Adrenal gland (tissue), 12 donors: ENCODE measurements around the gene MAP4K3. TPM values are rescaled to one million over a fixed set of nuclear protein-coding genes. Genes with fewer than 3 reads are reported as not detected.

Source experiments
- DNase-seq, 7 donors: peaks; one replicate each; pipeline ENCODE4 v3.0.0-alpha.2; 2019 to 2020
- H3K27ac ChIP-seq, 5 donors: fragments of 200-600 bp; sonication (generic) in 4 of 5; 1 replicate in 3 of 5; 2 replicates in 2 of 5; pipeline versions ENCODE4 v1.5.1 to v1.8.0; 2016 to 2020; ENCODE audit warnings: mild to moderate bottlenecking in 1 of 5
- H3K27me3 ChIP-seq: fragments of 200-600 bp; 2 replicates; pipeline ENCODE4 v1.8.0; 2021
- H3K36me3 ChIP-seq, 2 donors: fragments of 200-600 bp; replicated peaks in 1 of 2; 1 replicate in 1 of 2; 2 replicates in 1 of 2; pipeline versions ENCODE4 v1.5.1 to v1.8.0; 2018 to 2022
- H3K4me1 ChIP-seq, 2 donors: fragments of 200-600 bp; replicated peaks in 1 of 2; 1 replicate in 1 of 2; 2 replicates in 1 of 2; pipeline versions ENCODE4 v1.5.1 to v1.8.0; 2018 to 2021
- H3K4me3 ChIP-seq, 4 donors: fragments of 200-600 bp; sonication (generic) in 3 of 4; one replicate each; pipeline ENCODE4 v1.5.1; 2016 to 2018
- H3K9me3 ChIP-seq, 3 donors: fragments of 200-600 bp; sonication (generic) in 1 of 3; replicated peaks in 1 of 3; 1 replicate in 2 of 3; 2 replicates in 1 of 3; pipeline versions ENCODE4 v1.5.1 to v1.8.0; 2016 to 2021
- POLR2A ChIP-seq, 2 donors: fragments of 450-650 bp; IDR thresholded peaks; one replicate each; pipeline ENCODE4 v1.6.1; 2017; ENCODE audit warnings: antibody characterized with exemption in 2 of 2, mild to moderate bottlenecking in 2 of 2, moderate library complexity in 1 of 2
- WGBS, 4 donors: extraction: QIAGEN DNeasy Blood & Tissue Kit in 2 of 4; methylation state at CpG; one replicate each; pipeline versions ENCODE4 v1.1.5 to v1.1.7; 2013 to 2017; 5-methylcytosine and 5-hydroxymethylcytosine counted together
- intact Hi-C, 2 donors: fragments of 100-400 bp; cut with DNase I; formaldehyde crosslinking; loops; one replicate each; pipeline versions ENCODE4 v1.14.1 to v1.15.0; 2022 to 2023
- polyA plus RNA-seq, 3 donors: library from polyadenylated mRNA; stranded (reverse); fragments of 200-250 nt in 2 of 3; fragments of 350-450 nt in 1 of 3; fragmentation: Illumina TruSeq in 1 of 3; extraction: RNeasy Lipid Tissue Mini Kit (QIAGEN cat#74804) in 1 of 3; gene quantifications; one replicate each; pipeline ENCODE4 v1.2.3, GENCODE V29; 2013 to 2014
- total RNA-seq, 9 donors: library from RNA; depleted of rRNA in 4 of 9; stranded (reverse); fragments of >200 nt in 4 of 9; fragments of 120-200 nt in 1 of 9; fragmentation: NEBNext Ultra II Directional in 1 of 9; extraction: Animal tissue kit (Norgen Biotek cat#: 25700) in 1 of 9; gene quantifications; one replicate each; pipeline versions ENCODE4 v1.1.0 to v1.2.4, GENCODE V29; 2013 to 2023
- TF ChIP-seq, protein P1 (sequence below), 6 experiments: fragments of 450-650 bp in 4 of 6; fragments of 200-600 bp in 2 of 6; sonication (generic) in 1 of 6; IDR thresholded peaks; 1 replicate in 5 of 6; 2 replicates in 1 of 6; pipeline versions ENCODE4 v1.5.1 to v1.8.0; 2016 to 2021; ENCODE audit warnings: antibody characterized with exemption in 6 of 6, mild to moderate bottlenecking in 2 of 6, moderate library complexity in 1 of 6
- donor health status: healthy with polysubstance abuse.
- donor health status: Bipolar disorder and iron deficiency.
- donor health status: DM: yes; HTN: yes; CAD: no.
- donor health status: DM: no; HTN: no; CAD: no.
- donor health status: DM: no; HTN: no; CAD: no.
- donor health status: DM: yes; HTN: yes; CAD: no.

Gene MAP4K3
- total and polyA plus RNA-seq, 12 donors: 15.4 to 79.7 (median 38.8) TPM

GRCh38 chr2:39408351-39409136 lies 28.5 kb downstream of the MAP4K3 start:
- intact Hi-C loops: no loop called here
- no peak for DNase-seq
- no peaks in the 10 kb centered on the region for H3K9me3 ChIP-seq
- no peak overlapping the region for H3K4me3 ChIP-seq
- no peaks in the 10 kb centered on the region for H3K27me3 ChIP-seq
- no peak overlapping the region for H3K27ac ChIP-seq
- H3K36me3 ChIP-seq: no peaks in the 10 kb centered on the region
- WGBS, 4 donors: 61 to 72% (median 66%) methylated on average over 3 of the region's 3 CpGs
- H3K4me1 ChIP-seq: peaks cover 31 to 88% of the 10 kb centered on the region in 2 donors
- TF ChIP-seq POLR2A (IDR thresholded peaks at IDR 0.05): no peak
- TF ChIP-seq, protein P1, sequence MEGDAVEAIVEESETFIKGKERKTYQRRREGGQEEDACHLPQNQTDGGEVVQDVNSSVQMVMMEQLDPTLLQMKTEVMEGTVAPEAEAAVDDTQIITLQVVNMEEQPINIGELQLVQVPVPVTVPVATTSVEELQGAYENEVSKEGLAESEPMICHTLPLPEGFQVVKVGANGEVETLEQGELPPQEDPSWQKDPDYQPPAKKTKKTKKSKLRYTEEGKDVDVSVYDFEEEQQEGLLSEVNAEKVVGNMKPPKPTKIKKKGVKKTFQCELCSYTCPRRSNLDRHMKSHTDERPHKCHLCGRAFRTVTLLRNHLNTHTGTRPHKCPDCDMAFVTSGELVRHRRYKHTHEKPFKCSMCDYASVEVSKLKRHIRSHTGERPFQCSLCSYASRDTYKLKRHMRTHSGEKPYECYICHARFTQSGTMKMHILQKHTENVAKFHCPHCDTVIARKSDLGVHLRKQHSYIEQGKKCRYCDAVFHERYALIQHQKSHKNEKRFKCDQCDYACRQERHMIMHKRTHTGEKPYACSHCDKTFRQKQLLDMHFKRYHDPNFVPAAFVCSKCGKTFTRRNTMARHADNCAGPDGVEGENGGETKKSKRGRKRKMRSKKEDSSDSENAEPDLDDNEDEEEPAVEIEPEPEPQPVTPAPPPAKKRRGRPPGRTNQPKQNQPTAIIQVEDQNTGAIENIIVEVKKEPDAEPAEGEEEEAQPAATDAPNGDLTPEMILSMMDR (IDR thresholded peaks at IDR 0.05): no peak

- Histone ChIP-seq H3K4me1 (peaks cover 22 to 84% of the 10 kb centered on the region in 2 donors), H3K9me3 (no peaks in the 10 kb centered on the region), H3K27me3 (no peaks in the 10 kb centered on the region), H3K27ac (no peak overlapping the region), H3K36me3 (no peaks in the 10 kb centered on the region), H3K4me3 (no peak overlapping the region)
- DNase-seq: no peak
- no peak for TF ChIP-seq POLR2A (IDR thresholded peaks at IDR 0.05)
- TF ChIP-seq, protein P1 (IDR thresholded peaks at IDR 0.05): no peak
- intact Hi-C loops: no loop called here
- WGBS, 4 donors: 92 to 96% (median 93%) methylated on average over 3 of the region's 3 CpGs
Observed at GRCh38 chr2:39407516-39408296, 29.4 kb downstream of the MAP4K3 start.

GRCh38 chr2:39405364-39405763 lies 31.7 kb downstream of the MAP4K3 start:
- intact Hi-C loops: no loop called here
- no peaks in the 10 kb centered on the region for H3K9me3 ChIP-seq
- no peaks in the 10 kb centered on the region for H3K27me3 ChIP-seq
- no peak overlapping the region for H3K4me3 ChIP-seq
- peaks cover 21 to 74% of the 10 kb centered on the region in 2 donors for H3K4me1 ChIP-seq
- no peak overlapping the region for H3K27ac ChIP-seq
- H3K36me3 ChIP-seq: no peaks in the 10 kb centered on the region
- WGBS, 4 donors: 92 to 96% (median 95%) methylated on average over 4 of the region's 4 CpGs
- DNase-seq: no peak
- TF ChIP-seq, protein P1 (IDR thresholded peaks at IDR 0.05): no peak
- no peak for TF ChIP-seq POLR2A (IDR thresholded peaks at IDR 0.05)

DNA sequence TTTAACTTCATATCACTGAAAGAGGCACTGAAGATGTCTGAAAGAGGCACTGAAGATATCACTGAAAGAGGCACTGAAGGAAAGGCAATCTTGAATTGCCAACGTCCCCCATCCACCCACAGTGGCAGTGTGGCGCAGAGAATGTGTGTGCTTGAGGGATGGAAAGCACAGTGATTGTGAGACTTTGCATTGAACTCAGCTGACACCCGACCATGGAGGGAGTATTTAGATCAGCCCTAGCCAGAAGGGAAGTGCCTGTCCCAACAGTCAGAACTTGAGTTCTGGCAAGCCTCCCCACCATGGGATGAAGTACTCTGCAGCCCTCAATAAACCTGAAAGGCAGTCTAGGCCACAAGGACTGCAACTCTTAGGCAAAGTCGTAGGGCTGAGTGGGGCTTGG lies 33.8 kb downstream of the MAP4K3 start:
- WGBS, 4 donors: 73 to 88% (median 78%) methylated on average over 3 to 4 of the region's 4 CpGs
- H3K36me3 ChIP-seq: no peaks in the 10 kb centered on the region
- H3K27ac ChIP-seq: peak overlapping the region in 1 of 5 donors; percentile 1
- H3K4me1 ChIP-seq: peaks cover 20 to 74% of the 10 kb centered on the region in 2 donors
- no peak for DNase-seq
- no peaks in the 10 kb centered on the region for H3K9me3 ChIP-seq
- TF ChIP-seq, protein P1 (IDR thresholded peaks at IDR 0.05): no peak
- no peak for TF ChIP-seq POLR2A (IDR thresholded peaks at IDR 0.05)
- intact Hi-C loops: no loop called here
- H3K27me3 ChIP-seq: no peaks in the 10 kb centered on the region
- H3K4me3 ChIP-seq: no peak overlapping the region
